ENCODE results near the gene CCNE1.
"Not testable (repeated sequence)": the region's sequence is repeated elsewhere in the genome, so short reads cannot be mapped to it uniquely, and the experiment has no call there.

The CCNE1 gene

DNA sequence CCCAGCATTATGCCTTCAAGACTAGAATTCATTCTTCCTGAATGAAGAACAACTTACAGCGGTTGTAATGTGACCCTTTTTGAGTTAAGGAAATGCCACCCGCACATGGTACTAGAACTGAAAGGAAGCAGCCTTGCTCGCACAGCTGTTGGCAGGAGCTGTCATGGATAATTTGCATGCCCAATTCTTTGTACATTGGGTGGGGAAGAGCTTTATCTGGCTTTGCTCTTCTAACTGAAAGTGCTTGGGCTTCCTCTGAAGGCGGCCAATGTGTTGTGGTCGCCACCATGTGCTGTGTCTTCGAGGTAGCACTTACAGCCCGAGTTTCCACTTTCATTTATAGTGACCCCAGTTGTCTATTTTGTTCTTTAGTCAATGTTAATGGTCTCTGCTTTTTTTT lies 3.4 kb downstream of the CCNE1 start:
- peak; percentile 70 for DNase-seq (ENCODE audit: low spot score)

- no peak for DNase-seq (ENCODE audit: low spot score)
Measured at GRCh38 chr19:29817316-29817715, 5.5 kb downstream of the CCNE1 start.

DNA sequence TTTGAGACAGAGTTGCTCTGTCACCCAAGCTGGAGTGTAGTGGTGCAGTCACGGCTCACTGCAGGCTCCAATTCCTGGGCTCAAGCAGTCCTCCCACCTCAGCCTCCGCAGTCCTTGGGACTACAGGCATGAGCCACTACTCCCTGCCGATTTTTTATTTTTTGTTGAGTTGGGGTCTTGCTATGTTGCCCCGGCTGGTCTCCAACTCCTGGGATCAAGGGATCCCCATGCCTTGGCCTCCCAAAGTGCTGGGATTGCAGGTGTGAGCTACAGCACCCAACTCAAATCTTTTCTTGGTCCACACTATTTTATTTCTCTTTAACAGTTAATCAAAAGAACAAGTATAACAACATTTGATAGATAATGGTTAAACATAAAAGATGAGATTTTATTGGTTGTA lies 7.5 kb downstream of the CCNE1 start:
- DNase-seq (ENCODE audit: low spot score): no peak

- no peak for DNase-seq (ENCODE audit: low spot score)
Measured at GRCh38 chr19:29819986-29820385, 8.2 kb downstream of the CCNE1 start.

GRCh38 chr19:29823581-29824330 lies 12.0 kb downstream of the CCNE1 start:
- DNase-seq (ENCODE audit: low spot score): no peak

GRCh38 chr19:29825263-29825662 lies 13.5 kb downstream of the CCNE1 start:
- not testable (repeated sequence) for DNase-seq (ENCODE audit: low spot score)

GRCh38 chr19:29831041-29831548 lies 19.3 kb downstream of the CCNE1 start:
- DNase-seq (ENCODE audit: low spot score): no peak

GRCh38 chr19:29831686-29832085 lies 19.9 kb downstream of the CCNE1 start:
- DNase-seq (ENCODE audit: low spot score): no peak

- no peak for DNase-seq (ENCODE audit: low spot score)
Measured at GRCh38 chr19:29832801-29833200, 21.0 kb downstream of the CCNE1 start.

GRCh38 chr19:29833614-29834261 lies 21.9 kb downstream of the CCNE1 start:
- no peak for DNase-seq (ENCODE audit: low spot score)

DNA sequence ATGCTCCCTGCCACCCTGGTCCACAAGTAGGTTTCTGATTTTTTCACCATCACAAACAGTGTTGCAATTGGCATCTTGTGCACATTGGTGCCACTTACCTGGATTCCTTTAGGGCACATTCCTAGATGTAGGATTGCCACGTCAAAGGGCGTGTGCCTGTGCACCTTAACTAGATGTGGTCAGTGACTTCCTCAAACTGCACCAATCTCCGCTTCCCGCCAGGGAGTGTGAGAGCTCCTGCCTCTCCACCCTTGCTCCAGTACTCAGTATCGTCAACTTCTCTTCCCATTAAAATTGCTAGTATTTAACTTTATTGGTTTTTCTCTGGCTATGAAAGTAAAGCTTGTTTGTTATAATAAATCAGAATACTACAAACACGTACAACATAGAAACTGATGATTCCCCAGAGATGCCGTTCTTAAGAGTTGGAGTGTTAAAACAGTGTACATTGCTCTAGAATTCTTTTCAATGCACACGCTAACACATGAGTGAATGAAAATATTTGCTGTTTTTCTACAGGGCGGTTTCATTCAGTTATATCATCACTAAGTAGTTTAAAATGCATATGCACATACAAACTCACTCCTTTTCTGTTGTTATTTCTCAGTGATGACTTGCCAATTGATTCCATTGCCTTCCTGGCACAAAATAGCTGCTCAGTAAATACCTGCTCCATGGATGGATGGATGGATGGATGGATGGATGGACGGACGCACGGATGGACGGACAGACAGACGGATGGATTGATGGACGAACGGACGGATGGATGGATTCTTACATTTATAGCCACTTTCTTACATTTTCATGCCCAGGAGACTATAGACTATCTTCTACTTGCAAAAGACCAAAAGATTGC lies 23.4 kb downstream of the CCNE1 start:
- no peak for DNase-seq (ENCODE audit: low spot score)

- DNase-seq (ENCODE audit: low spot score): no peak
Measured at GRCh38 chr19:29836409-29836825, 24.6 kb downstream of the CCNE1 start.

DNA sequence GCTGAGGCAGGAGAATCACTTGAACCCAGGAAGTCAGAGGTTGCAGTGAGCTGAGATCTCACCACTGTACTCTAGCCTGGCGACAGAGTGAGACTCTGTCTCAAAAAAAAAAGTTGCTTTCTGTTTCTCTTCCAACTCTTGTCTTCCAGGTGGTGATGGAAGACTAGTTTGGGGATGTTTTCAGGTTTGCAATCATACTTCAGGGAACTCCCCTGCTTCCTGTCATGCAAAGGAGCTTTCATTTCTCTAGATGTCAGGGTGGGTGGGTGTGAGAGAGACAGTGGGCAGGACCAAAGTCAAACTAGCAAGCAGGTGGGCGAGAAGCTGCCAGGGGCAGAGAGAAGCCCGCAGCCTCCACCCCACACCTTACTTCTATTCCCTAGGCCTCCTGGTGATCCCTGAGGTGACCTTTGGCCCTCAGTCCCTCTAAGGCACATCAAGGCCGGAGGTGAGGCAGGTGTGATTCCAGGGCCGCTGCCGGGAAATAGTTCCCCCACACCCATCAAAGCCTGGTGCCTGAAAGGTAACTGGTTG lies 25.7 kb downstream of the CCNE1 start:
- peak; percentile 51 for DNase-seq (ENCODE audit: low spot score)

- DNase-seq (ENCODE audit: low spot score): no peak
Measured at GRCh38 chr19:29837996-29838395, 26.2 kb downstream of the CCNE1 start.

- no peak for DNase-seq (ENCODE audit: low spot score)
Measured at GRCh38 chr19:29840066-29840950, 28.5 kb downstream of the CCNE1 start.

- no peak for DNase-seq (ENCODE audit: low spot score)
Measured at GRCh38 chr19:29841209-29841558, 29.4 kb downstream of the CCNE1 start.

DNA sequence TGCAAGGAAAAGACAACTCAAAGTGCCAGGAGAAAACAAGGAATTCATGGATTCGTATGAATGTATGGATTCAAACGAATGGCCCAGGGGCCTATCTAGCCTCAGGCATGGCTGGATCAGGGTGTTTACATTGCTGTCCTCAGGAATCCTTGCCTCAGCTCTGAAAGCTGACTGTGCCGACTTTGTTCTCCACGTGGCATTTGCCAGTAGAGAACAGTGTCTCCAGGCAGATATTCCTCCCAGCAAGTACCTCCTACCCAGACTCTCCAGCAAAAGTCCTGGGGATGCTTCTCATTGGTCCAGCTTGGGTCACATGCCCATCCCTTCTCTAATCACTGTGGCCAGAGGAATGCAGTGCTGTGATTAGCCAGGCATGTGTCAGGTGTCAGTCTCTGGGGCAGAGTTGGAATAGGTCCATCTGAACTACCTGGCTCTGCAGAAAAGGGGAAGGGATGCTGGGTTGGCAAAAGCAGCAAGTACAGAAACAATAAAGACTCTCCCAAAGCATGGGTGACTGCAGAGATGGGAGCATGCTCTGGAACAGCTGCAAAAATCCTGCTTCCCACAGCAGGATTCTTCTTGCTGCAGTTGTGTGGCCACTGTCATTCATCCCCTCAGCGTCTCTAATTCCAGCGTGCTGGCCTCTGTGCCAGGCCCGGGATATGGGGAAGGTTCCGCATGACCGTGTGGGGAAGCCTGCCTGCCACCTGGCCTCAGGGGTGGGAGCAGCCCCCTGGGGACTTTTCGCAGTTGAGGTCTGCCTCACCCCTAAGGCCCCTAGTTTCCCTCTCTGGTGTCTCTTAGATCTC lies 30.0 kb downstream of the CCNE1 start:
- no peak for DNase-seq (ENCODE audit: low spot score)

DNA sequence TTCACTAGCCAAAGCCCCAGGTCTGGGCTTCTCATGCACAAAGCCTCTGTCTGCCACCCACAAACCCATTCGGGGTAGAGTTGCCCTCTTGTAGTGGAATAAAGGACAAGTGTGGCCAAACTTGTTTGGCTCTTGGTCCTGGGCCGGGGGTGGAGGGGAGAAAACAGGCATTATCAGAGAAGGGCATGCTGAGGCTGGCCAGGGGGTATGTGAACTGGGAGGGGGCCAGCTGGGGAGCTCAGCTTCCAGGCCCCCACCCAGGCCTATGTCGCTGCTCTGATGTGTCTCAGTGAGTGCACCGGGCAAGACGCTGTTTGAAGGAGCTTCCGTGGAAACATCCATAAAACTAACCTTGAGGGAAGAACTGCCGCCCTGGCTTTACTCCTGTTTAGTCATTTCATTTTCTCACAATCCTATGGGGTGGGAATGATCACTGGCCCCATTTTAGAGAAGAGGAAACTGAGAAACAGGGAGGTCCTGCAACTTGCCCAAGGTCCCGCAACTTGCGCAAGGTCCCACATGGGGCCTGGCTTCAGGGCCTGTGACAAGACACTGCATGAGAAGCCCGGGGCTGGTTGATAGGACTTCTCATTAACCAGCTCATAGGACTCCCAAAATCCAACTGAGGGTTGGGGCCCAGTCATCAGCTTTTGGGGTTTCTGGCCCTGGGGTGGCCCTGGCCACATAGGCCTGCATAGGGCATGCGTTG lies 30.8 kb downstream of the CCNE1 start:
- DNase-seq (ENCODE audit: low spot score): no peak

GRCh38 chr19:29843180-29844051 lies 31.6 kb downstream of the CCNE1 start:
- DNase-seq (ENCODE audit: low spot score): no peak
